Skeletal muscle satellite cell (primary cell): ENCODE results near the gene NKX2-1.

ENCODE experiments used
- H3K27me3 ChIP-seq: 2 replicates; pipeline ENCODE4 v1.7.0; 2013; ENCODE audit warnings: low read length; ENCODE audit not compliant: control insufficient read depth, insufficient read depth
- H3K36me3 ChIP-seq: 2 replicates; pipeline ENCODE4 v1.7.0; 2013; ENCODE audit warnings: mild to moderate bottlenecking, control low read depth, low read length; ENCODE audit not compliant: insufficient read depth
- H3K4me1 ChIP-seq: 2 replicates; pipeline ENCODE4 v1.7.0; 2013; ENCODE audit warnings: low read length; ENCODE audit not compliant: control insufficient read depth, insufficient read depth
- H3K4me2 ChIP-seq: 2 replicates; pipeline ENCODE4 v1.7.0; 2013; ENCODE audit warnings: mild to moderate bottlenecking, low read length
- H3K4me3 ChIP-seq: 2 replicates; pipeline ENCODE4 v1.7.0; 2013; ENCODE audit warnings: low read length
- H3K9ac ChIP-seq: 2 replicates; pipeline ENCODE4 v1.7.0; 2013; ENCODE audit warnings: mild to moderate bottlenecking, low read depth, low read length, moderate library complexity
- H3K9me3 ChIP-seq: replicated peaks from 2 replicates; pipeline ENCODE4 v1.7.0; 2013; ENCODE audit warnings: mild to moderate bottlenecking, control low read depth, low read length

Gene NKX2-1

GRCh38 chr14:36515896-36516718, 3.9 kb downstream of the NKX2-1 start:
- Histone ChIP-seq H3K9ac (no peak overlapping the region), H3K4me2 (no peak overlapping the region), H3K9me3 (no peaks in the 10 kb centered on the region), H3K4me1 (peaks cover 7% of the 10 kb centered on the region), H3K36me3 (no peaks in the 10 kb centered on the region), H3K27me3 (peaks cover 97% of the 10 kb centered on the region), H3K4me3 (no peak overlapping the region)

- Histone ChIP-seq H3K36me3 (no peaks in the 10 kb centered on the region), H3K4me2 (no peak overlapping the region), H3K9me3 (no peaks in the 10 kb centered on the region), H3K9ac (no peak overlapping the region), H3K4me1 (no peaks in the 10 kb centered on the region), H3K4me3 (no peak overlapping the region), H3K27me3 (peaks cover 98% of the 10 kb centered on the region)
Measured at GRCh38 chr14:36515105-36515593, 4.9 kb downstream of the NKX2-1 start.

GRCh38 chr14:36514278-36515104, 5.5 kb downstream of the NKX2-1 start:
- Histone ChIP-seq H3K36me3 (no peaks in the 10 kb centered on the region), H3K4me1 (no peaks in the 10 kb centered on the region), H3K9ac (no peak overlapping the region), H3K4me3 (no peak overlapping the region), H3K4me2 (no peak overlapping the region), H3K9me3 (no peaks in the 10 kb centered on the region), H3K27me3 (peaks cover 98% of the 10 kb centered on the region)

GRCh38 chr14:36513451-36514277, 6.4 kb downstream of the NKX2-1 start:
- no peaks in the 10 kb centered on the region for H3K9me3 ChIP-seq
- H3K4me2 ChIP-seq, result no peak overlapping the region
- no peaks in the 10 kb centered on the region for H3K4me1 ChIP-seq
- H3K36me3 ChIP-seq, result no peaks in the 10 kb centered on the region
- no peak overlapping the region for H3K9ac ChIP-seq
- H3K27me3 ChIP-seq, result peaks cover 98% of the 10 kb centered on the region
- no peak overlapping the region for H3K4me3 ChIP-seq

- Histone ChIP-seq H3K9ac (no peak overlapping the region), H3K4me2 (no peak overlapping the region), H3K27me3 (peaks cover 97% of the 10 kb centered on the region), H3K4me1 (no peaks in the 10 kb centered on the region), H3K4me3 (no peak overlapping the region), H3K36me3 (no peaks in the 10 kb centered on the region), H3K9me3 (no peaks in the 10 kb centered on the region)
Measured at GRCh38 chr14:36513012-36513420, 7.0 kb downstream of the NKX2-1 start.

- H3K9me3 ChIP-seq, result no peaks in the 10 kb centered on the region
- H3K27me3 ChIP-seq, result peaks cover 97% of the 10 kb centered on the region
- no peak overlapping the region for H3K4me3 ChIP-seq
- no peaks in the 10 kb centered on the region for H3K36me3 ChIP-seq
- H3K4me1 ChIP-seq, result no peaks in the 10 kb centered on the region
- no peak overlapping the region for H3K4me2 ChIP-seq
- H3K9ac ChIP-seq, result no peak overlapping the region
Measured at GRCh38 chr14:36512585-36513003, 7.4 kb downstream of the NKX2-1 start.

- Histone ChIP-seq H3K4me1 (no peaks in the 10 kb centered on the region), H3K36me3 (no peaks in the 10 kb centered on the region), H3K9ac (no peak overlapping the region), H3K4me3 (no peak overlapping the region), H3K4me2 (no peak overlapping the region), H3K27me3 (peaks cover 96% of the 10 kb centered on the region), H3K9me3 (no peaks in the 10 kb centered on the region)
Measured at GRCh38 chr14:36511981-36512584, 7.9 kb downstream of the NKX2-1 start.

GRCh38 chr14:36510874-36511273, 9.2 kb downstream of the NKX2-1 start:
- Histone ChIP-seq H3K27me3 (peaks cover 96% of the 10 kb centered on the region), H3K36me3 (no peaks in the 10 kb centered on the region), H3K9ac (no peak overlapping the region), H3K4me3 (no peak overlapping the region), H3K4me2 (no peak overlapping the region), H3K9me3 (no peaks in the 10 kb centered on the region), H3K4me1 (no peaks in the 10 kb centered on the region)

- Histone ChIP-seq H3K36me3 (no peaks in the 10 kb centered on the region), H3K4me1 (no peaks in the 10 kb centered on the region)
Measured at GRCh38 chr14:36510078-36510799, 9.8 kb downstream of the NKX2-1 start.

GRCh38 chr14:36509069-36509917, 10.7 kb downstream of the NKX2-1 start:
- H3K9me3 ChIP-seq, result no peaks in the 10 kb centered on the region
- no peaks in the 10 kb centered on the region for H3K4me1 ChIP-seq
- H3K9ac ChIP-seq, result no peak overlapping the region
- no peak overlapping the region for H3K4me3 ChIP-seq
- peaks cover 94% of the 10 kb centered on the region for H3K27me3 ChIP-seq
- no peak overlapping the region for H3K4me2 ChIP-seq
- H3K36me3 ChIP-seq, result no peaks in the 10 kb centered on the region

More at GRCh38 chr14:36510078-36510799, 9.8 kb downstream of the NKX2-1 start:
- H3K9me3 ChIP-seq, result no peaks in the 10 kb centered on the region
- H3K27me3 ChIP-seq, result peaks cover 94% of the 10 kb centered on the region
- H3K4me2 ChIP-seq, result no peak overlapping the region
- H3K9ac ChIP-seq, result no peak overlapping the region
- H3K4me3 ChIP-seq, result no peak overlapping the region
